Muscle of arm (tissue), 12 donors: ENCODE results near the gene MAVS. TPM values are rescaled to one million over a fixed set of nuclear protein-coding genes. Genes with fewer than 3 reads are reported as not detected.
"Not testable (repeated sequence)": the region's sequence is repeated elsewhere in the genome, so short reads cannot be mapped to it uniquely, and the experiment has no call there.

Source experiments
- DNase-seq: peaks from one replicate; pipeline ENCODE4 v3.0.0-alpha.2; 2013
- polyA plus RNA-seq, 12 donors: library from polyadenylated mRNA; unstranded; fragments of 120-200 nt; gene quantifications; one replicate each; pipeline ENCODE4 v1.2.1, GENCODE V29; 2013; ENCODE audit not compliant: insufficient read length in 12 of 12

The MAVS gene
- polyA plus RNA-seq, 12 donors = 19.5 to 82.5 (median 23.5) TPM

- DNase-seq = no peak
These were observed 3.1 kb upstream of the MAVS start for GRCh38 chr20:3843490-3843889.

GRCh38 chr20:3843990-3844619 is 2.5 kb upstream of the MAVS start:
- DNase-seq = not testable (repeated sequence)

- DNase-seq = no peak
These were observed 275 bp upstream of the MAVS start for GRCh38 chr20:3846378-3846739.

GRCh38 chr20:3847429-3847940 is 851 bp downstream of the MAVS start:
- DNase-seq = no peak

DNA sequence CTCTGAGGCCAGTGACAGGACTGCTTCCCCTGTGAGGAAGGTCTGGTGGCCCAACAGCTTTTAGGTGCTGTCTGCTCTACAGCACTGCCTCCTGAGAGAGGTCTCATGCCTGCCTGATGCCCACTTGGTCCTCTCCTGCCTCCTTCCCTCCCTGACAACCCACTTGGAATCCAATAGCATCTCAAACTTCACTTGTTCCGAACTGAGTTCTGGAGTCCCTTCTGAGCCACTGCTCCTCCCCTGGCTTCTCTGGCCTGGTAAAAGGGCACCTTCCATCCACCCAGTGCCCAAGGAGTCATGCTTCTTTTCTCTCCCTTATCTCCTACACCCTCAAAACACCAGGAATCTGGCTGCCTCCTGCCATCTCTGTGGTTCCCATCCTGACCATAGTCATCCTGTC is 1.9 kb downstream of the MAVS start:
- DNase-seq = no peak

- DNase-seq = no peak
These were observed 7.8 kb downstream of the MAVS start for GRCh38 chr20:3854462-3854871.

GRCh38 chr20:3857405-3857804 is 10.8 kb downstream of the MAVS start:
- no peak for DNase-seq

- DNase-seq = no peak
These were observed 12.1 kb downstream of the MAVS start for GRCh38 chr20:3858689-3859088.

DNA sequence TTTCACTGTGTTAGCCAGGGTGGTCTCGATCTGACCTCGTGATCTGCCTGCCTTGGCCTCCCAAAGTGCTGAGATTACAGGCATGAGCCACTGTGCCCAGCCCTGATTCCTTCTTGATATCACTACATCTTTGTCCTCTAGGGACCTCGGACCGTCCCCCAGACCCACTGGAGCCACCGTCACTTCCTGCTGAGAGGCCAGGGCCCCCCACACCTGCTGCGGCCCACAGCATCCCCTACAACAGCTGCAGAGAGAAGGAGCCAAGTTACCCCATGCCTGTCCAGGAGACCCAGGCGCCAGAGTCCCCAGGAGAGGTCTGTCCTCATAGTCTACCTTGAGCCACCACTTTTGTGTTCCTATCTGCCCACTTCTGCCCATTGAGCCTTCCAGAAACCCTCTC is 14.6 kb downstream of the MAVS start:
- no peak for DNase-seq

DNA sequence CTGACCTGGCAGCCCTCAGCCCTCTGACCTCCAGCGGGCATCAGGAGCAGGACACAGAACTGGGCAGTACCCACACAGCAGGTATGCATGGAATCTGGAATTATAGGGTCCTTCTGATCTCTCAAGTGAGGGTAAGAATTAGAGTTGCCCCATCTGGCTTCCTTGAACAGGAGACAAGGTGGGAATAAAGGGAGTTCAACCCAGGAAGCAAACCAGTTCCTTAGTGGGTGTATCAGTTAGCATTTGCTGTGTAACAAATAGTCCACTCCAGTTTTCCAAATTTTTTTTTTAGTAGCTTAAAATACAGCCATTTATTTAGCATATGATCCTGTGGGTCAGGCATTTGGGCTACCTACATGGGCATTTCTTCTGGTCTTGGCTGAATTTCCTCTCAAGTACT is 15.7 kb downstream of the MAVS start:
- no peak for DNase-seq

GRCh38 chr20:3863317-3863716 is 16.7 kb downstream of the MAVS start:
- DNase-seq = no peak

GRCh38 chr20:3864518-3864917 is 17.9 kb downstream of the MAVS start:
- no peak for DNase-seq

GRCh38 chr20:3865152-3865886 is 18.7 kb downstream of the MAVS start:
- no peak for DNase-seq

GRCh38 chr20:3865887-3866407 is 19.3 kb downstream of the MAVS start:
- DNase-seq = no peak

- no peak for DNase-seq
These were observed 19.8 kb downstream of the MAVS start for GRCh38 chr20:3866464-3866863.

DNA sequence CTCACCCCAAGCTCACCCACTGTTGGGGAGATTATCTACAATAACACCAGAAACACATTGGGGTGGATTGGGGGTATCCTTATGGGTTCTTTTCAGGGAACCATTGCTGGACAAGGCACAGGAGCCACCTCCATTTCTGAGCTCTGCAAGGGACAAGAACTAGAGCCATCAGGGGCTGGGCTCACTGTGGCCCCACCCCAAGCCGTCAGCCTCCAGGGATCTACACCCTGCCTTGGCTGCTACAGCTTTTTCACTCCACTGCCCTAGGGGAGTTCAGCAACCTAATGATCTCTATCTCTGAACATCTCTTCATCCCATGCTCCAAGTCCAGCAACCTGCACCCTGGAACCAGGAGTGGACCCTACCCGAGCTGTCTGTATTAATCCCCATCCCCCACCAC is 21.2 kb downstream of the MAVS start:
- no peak for DNase-seq

DNA sequence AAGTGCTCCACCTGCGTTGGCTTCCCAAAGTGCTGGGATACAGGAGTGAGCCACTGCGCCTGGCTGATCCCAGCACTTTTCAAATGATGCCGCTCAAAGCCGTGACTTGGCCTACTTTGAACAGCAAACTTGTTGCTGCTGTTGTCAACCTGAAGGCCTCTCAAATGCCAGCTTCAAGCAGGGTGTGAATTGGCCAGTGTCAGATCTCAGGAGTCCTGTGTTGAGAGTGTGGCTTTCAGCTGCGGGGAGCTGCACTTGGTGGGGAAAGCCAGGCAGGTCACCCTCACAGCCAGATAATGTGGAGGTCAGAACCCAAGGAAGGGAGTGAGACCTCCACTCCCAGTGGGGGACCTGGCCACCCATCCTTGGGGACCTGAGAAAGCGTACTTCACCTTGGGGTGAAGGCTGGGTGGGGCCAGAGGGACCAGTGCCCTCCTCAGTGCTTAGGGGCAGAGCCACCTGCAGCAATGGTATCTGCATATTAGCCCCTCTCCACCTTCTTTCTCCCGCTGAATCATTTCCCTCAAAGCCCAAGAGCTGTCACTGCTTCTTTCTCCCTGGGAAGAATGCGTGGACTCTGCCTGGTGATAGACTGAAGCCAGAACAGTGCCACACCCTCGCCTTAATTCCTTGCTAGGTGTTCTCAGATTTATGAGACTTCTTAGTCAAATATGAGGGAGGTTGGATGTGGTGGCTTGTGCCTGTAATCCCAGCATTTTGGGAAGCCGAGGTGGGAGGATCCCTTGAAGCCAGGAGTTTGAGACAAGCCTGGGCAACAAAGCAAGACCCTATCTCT is 23.4 kb downstream of the MAVS start:
- DNase-seq = no peak

- DNase-seq = no peak
These were observed 25.1 kb downstream of the MAVS start for GRCh38 chr20:3871550-3872265.

DNA sequence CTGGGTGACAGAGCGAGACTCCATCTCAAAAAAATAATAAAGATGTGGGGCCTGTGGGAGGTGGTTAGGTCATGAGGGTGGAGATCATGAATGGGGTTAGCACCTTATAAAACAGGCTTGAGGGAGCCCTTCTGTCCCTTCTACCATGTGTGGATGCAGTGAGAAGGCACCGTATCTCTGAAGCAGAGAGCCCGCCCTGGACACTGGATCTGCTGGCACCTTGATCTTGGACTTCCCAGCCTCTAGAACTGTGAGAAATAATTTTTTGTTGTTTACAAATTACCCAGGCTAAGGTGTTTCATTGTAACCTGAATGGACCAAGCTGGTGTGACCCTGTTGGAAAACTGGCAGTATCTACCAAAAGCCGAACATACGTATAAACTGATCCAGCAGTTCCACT is 26.9 kb downstream of the MAVS start:
- DNase-seq = no peak

GRCh38 chr20:3874194-3874844 is 27.7 kb downstream of the MAVS start:
- DNase-seq = no peak

GRCh38 chr20:3875378-3875974 is 28.8 kb downstream of the MAVS start:
- no peak for DNase-seq
